ENCODE results near the gene CNTNAP5.

DNA sequence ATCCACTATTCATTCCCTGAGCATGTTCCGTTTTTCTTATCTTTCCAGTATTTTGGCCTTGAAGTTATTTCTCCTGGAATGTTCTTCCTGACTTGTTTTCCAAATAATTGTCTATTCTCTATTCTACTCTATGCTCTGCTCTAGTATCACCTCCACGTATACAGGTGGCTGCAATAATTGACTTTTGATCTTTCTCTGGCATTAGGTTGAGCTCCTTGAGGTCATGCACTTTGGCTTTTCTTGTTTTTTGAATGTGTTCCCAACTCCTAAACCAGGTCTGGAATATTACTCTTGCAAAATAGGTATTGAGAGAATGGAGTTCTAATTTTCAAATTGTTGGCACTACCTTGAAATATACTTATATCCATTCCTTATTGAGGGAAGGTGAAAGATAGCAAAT is 550.4 kb downstream of the CNTNAP5 start:
- TF ChIP-seq EZH2 (IDR thresholded peaks at IDR 0.05; ENCODE audit: borderline replicate concordance, low read length): no peak
- TF ChIP-seq, protein P1, sequence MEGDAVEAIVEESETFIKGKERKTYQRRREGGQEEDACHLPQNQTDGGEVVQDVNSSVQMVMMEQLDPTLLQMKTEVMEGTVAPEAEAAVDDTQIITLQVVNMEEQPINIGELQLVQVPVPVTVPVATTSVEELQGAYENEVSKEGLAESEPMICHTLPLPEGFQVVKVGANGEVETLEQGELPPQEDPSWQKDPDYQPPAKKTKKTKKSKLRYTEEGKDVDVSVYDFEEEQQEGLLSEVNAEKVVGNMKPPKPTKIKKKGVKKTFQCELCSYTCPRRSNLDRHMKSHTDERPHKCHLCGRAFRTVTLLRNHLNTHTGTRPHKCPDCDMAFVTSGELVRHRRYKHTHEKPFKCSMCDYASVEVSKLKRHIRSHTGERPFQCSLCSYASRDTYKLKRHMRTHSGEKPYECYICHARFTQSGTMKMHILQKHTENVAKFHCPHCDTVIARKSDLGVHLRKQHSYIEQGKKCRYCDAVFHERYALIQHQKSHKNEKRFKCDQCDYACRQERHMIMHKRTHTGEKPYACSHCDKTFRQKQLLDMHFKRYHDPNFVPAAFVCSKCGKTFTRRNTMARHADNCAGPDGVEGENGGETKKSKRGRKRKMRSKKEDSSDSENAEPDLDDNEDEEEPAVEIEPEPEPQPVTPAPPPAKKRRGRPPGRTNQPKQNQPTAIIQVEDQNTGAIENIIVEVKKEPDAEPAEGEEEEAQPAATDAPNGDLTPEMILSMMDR (conservative IDR thresholded peaks at IDR 0.05 in 1 of 2, IDR thresholded peaks at IDR 0.05 in 1 of 2; ENCODE audit: extremely low read depth in 1 of 2, insufficient read depth in 1 of 2, low read depth in 1 of 2, low read length in 2 of 2): no peak

Measured in mammary epithelial cell (primary cell).